H9 (cell line): ENCODE data around the gene OPTN. TPM values are rescaled to one million over a fixed set of nuclear protein-coding genes. Genes with fewer than 3 reads are reported as not detected.

ENCODE experiments used
- DNase-seq: peaks from one replicate; pipeline ENCODE4 v3.0.0-alpha.2; 2017
- H2AFZ ChIP-seq: one replicate; pipeline ENCODE4 v1.6.1; 2013; ENCODE audit warnings: mild to moderate bottlenecking, low read length, control low read depth, moderate library complexity
- H2AK5ac ChIP-seq: 2 replicates; pipeline ENCODE4 v1.6.1; 2013; ENCODE audit warnings: low read length, control low read depth, mixed read lengths; ENCODE audit not compliant: insufficient read length
- H2BK120ac ChIP-seq: one replicate; pipeline ENCODE4 v1.6.1; 2013; ENCODE audit warnings: low read depth, mild to moderate bottlenecking, low read length, control low read depth, inconsistent platforms; ENCODE audit not compliant: poor library complexity, severe bottlenecking
- H2BK12ac ChIP-seq: 2 replicates; pipeline ENCODE4 v1.6.1; 2013; ENCODE audit warnings: low read length, control low read depth, mixed read lengths, low read depth; ENCODE audit not compliant: insufficient read length
- H2BK15ac ChIP-seq: 2 replicates; pipeline ENCODE4 v1.6.1; 2013; ENCODE audit warnings: low read depth, low read length, control low read depth
- H2BK20ac ChIP-seq: one replicate; pipeline ENCODE4 v1.6.1; 2013; ENCODE audit warnings: low read depth, mild to moderate bottlenecking, low read length, control low read depth, inconsistent platforms; ENCODE audit not compliant: poor library complexity, severe bottlenecking
- H2BK5ac ChIP-seq: 2 replicates; pipeline ENCODE4 v1.6.1; 2013; ENCODE audit warnings: low read length, control low read depth, mixed read lengths; ENCODE audit not compliant: insufficient read length
- H3K14ac ChIP-seq: 2 replicates; pipeline ENCODE4 v1.6.1; 2013; ENCODE audit warnings: low read length, control low read depth; ENCODE audit not compliant: insufficient read depth
- H3K18ac ChIP-seq: 2 replicates; pipeline ENCODE4 v1.6.1; 2013; ENCODE audit warnings: low read depth, mild to moderate bottlenecking, mixed read lengths, low read length, control low read depth; ENCODE audit not compliant: insufficient read length
- H3K23ac ChIP-seq: 2 replicates; pipeline ENCODE4 v1.6.1; 2013; ENCODE audit warnings: low read length, control low read depth, mixed read lengths, low read depth; ENCODE audit not compliant: insufficient read length
- H3K23me2 ChIP-seq: 2 replicates; pipeline ENCODE4 v1.6.1; 2013; ENCODE audit warnings: low read depth, mild to moderate bottlenecking, mixed read lengths, low read length, control low read depth; ENCODE audit not compliant: insufficient read length, poor library complexity, severe bottlenecking
- H3K27ac ChIP-seq: 2 replicates; pipeline ENCODE4 v1.5.1; 2013; ENCODE audit warnings: low read length, control low read depth, mixed read lengths, low read depth; ENCODE audit not compliant: insufficient read length
- H3K27me3 ChIP-seq: 2 replicates; pipeline ENCODE4 v1.6.1; 2013; ENCODE audit warnings: low read length, control low read depth, inconsistent platforms; ENCODE audit not compliant: insufficient read depth
- H3K4ac ChIP-seq: 2 replicates; pipeline ENCODE4 v1.6.1; 2013; ENCODE audit warnings: low read depth, mild to moderate bottlenecking, control low read depth, inconsistent platforms, low read length, moderate library complexity
- H3K4me1 ChIP-seq: 2 replicates; pipeline ENCODE4 v1.6.1; 2013; ENCODE audit warnings: low read length, control low read depth, inconsistent platforms; ENCODE audit not compliant: insufficient read depth
- H3K4me2 ChIP-seq: 2 replicates; pipeline ENCODE4 v1.6.1; 2013; ENCODE audit warnings: low read length, control low read depth, mixed read lengths; ENCODE audit not compliant: insufficient read length, insufficient read depth
- H3K56ac ChIP-seq: 2 replicates; pipeline ENCODE4 v1.6.1; 2013; ENCODE audit warnings: low read depth, mild to moderate bottlenecking, mixed read lengths, low read length, control low read depth; ENCODE audit not compliant: insufficient read length
- H3K79me1 ChIP-seq: 2 replicates; pipeline ENCODE4 v1.6.1; 2013; ENCODE audit warnings: low read depth, mild to moderate bottlenecking, moderate library complexity, low read length, control low read depth, inconsistent platforms; ENCODE audit not compliant: insufficient read depth, poor library complexity, severe bottlenecking
- H3K79me2 ChIP-seq: 2 replicates; pipeline ENCODE4 v1.6.1; 2013; ENCODE audit warnings: low read length, control low read depth, inconsistent platforms; ENCODE audit not compliant: insufficient read depth
- H3K9ac ChIP-seq: 2 replicates; pipeline ENCODE4 v1.6.1; 2013; ENCODE audit warnings: low read length, control low read depth, mixed read lengths; ENCODE audit not compliant: insufficient read length; ENCODE audit errors: extremely low read depth
- H3K9me3 ChIP-seq: one replicate; pipeline ENCODE4 v1.6.1; 2013; ENCODE audit warnings: low read depth, low read length, inconsistent platforms; ENCODE audit not compliant: control insufficient read depth
- H3T11ph ChIP-seq: one replicate; pipeline ENCODE4 v1.6.1; 2013; ENCODE audit warnings: mild to moderate bottlenecking, low read length, control low read depth, inconsistent platforms
- H4K20me1 ChIP-seq: one replicate; pipeline ENCODE4 v1.6.1; 2013; ENCODE audit not compliant: control insufficient read depth, insufficient read length, insufficient read depth
- H4K5ac ChIP-seq: 2 replicates; pipeline ENCODE4 v1.6.1; 2013; ENCODE audit warnings: low read depth, mild to moderate bottlenecking, mixed read lengths, low read length, control low read depth; ENCODE audit not compliant: insufficient read length
- H4K8ac ChIP-seq: replicated peaks from 2 replicates; pipeline ENCODE4 v1.6.1; 2013; ENCODE audit warnings: low read length, control low read depth, mixed read lengths, low read depth; ENCODE audit not compliant: insufficient read length
- H4K91ac ChIP-seq: 2 replicates; pipeline ENCODE4 v1.6.1; 2013; ENCODE audit warnings: low read depth, mild to moderate bottlenecking, moderate library complexity, mixed read lengths, low read length, control low read depth; ENCODE audit not compliant: insufficient read length
- H3K27ac Mint-ChIP-seq, 3 experiments: 2 replicates in 2 of 3; 3 replicates in 1 of 3; pipeline ENCODE4 v1.8.0; 2020 to 2021; ENCODE audit warnings: mixed read lengths in 3 of 3, mild to moderate bottlenecking in 1 of 3, moderate library complexity in 1 of 3
- H3K27me3 Mint-ChIP-seq: 2 replicates; pipeline ENCODE4 v1.8.0; 2021; ENCODE audit warnings: low read depth, mild to moderate bottlenecking, moderate library complexity, mixed read lengths
- H3K36me3 Mint-ChIP-seq, 3 experiments: 2 replicates in 2 of 3; 3 replicates in 1 of 3; pipeline ENCODE4 v1.8.0; 2020 to 2021; ENCODE audit warnings: low read depth in 3 of 3, mixed read lengths in 3 of 3; ENCODE audit not compliant: insufficient read depth in 1 of 3
- H3K4me1 Mint-ChIP-seq, 2 experiments: 2 replicates each; pipeline ENCODE4 v1.8.0; 2020; ENCODE audit warnings: mixed read lengths in 2 of 2
- H3K4me3 Mint-ChIP-seq, 2 experiments: 2 replicates in 1 of 2; 3 replicates in 1 of 2; pipeline ENCODE4 v1.8.0; 2020 to 2021; ENCODE audit warnings: mild to moderate bottlenecking in 2 of 2, mixed read lengths in 2 of 2, moderate library complexity in 1 of 2
- H3K9me3 Mint-ChIP-seq, 2 experiments: 2 replicates in 1 of 2; 3 replicates in 1 of 2; pipeline ENCODE4 v1.8.0; 2020; ENCODE audit warnings: mild to moderate bottlenecking in 2 of 2, mixed read lengths in 2 of 2, moderate library complexity in 1 of 2
- CTCF ChIP-seq: fragments of 200-600 bp; sonication (generic); conservative IDR thresholded peaks from 3 replicates; pipeline ENCODE4 v1.8.0; 2021; ENCODE audit warnings: antibody characterized with exemption, mild to moderate bottlenecking
- WGBS: extraction: QIAGEN DNeasy Blood & Tissue Kit; methylation state at CpG from one replicate; pipeline ENCODE4 v1.1.7; 2013; ENCODE audit warnings: missing lambda C conversion rate, low lambda C conversion rate, mixed read lengths; ENCODE audit not compliant: insufficient read length; ENCODE audit errors: extremely low coverage; 5-methylcytosine and 5-hydroxymethylcytosine counted together
- total RNA-seq: library from RNA; stranded (reverse); gene quantifications from 2 replicates; pipeline ENCODE4 v1.2.1, GENCODE V29; 2021

The OPTN gene
- total RNA-seq, 1 experiment from 2014 or later, result 16.1 TPM

GRCh38 chr10:13105184-13105583 is 5.2 kb downstream of the OPTN start:
- Mint-ChIP-seq H3K27me3 (peaks cover 8% of the 10 kb centered on the region), H3K27ac (no peak overlapping the region), H3K9me3 (no peaks in the 10 kb centered on the region), H3K36me3 (peaks cover 0 to 3% (median 0%) of the 10 kb centered on the region in 3 experiments; a peak in 3 of 7 replicates), H3K4me1 (peaks cover 6% of the 10 kb centered on the region in 2 experiments), H3K4me3 (no peak overlapping the region)
- no peaks in the 10 kb centered on the region for H3K79me2 ChIP-seq
- H3K9ac ChIP-seq, result no peak overlapping the region
- H2BK20ac ChIP-seq, result no peak overlapping the region
- H3K9me3 ChIP-seq, result no peaks in the 10 kb centered on the region
- no peak overlapping the region for H2BK5ac ChIP-seq
- H3K23ac ChIP-seq, result no peak overlapping the region
- no peak overlapping the region for H4K91ac ChIP-seq
- no peak overlapping the region for H2BK120ac ChIP-seq
- no peak overlapping the region for H2AK5ac ChIP-seq
- H2BK12ac ChIP-seq, result no peak overlapping the region
- H4K5ac ChIP-seq, result no peak overlapping the region
- peaks cover 7% of the 10 kb centered on the region for H3K23me2 ChIP-seq
- no peaks in the 10 kb centered on the region for H3K79me1 ChIP-seq
- WGBS, result no CpG with 5 or more reads among the region's 4 CpGs
- no peak overlapping the region for H3K14ac ChIP-seq
- no peak overlapping the region for H4K8ac ChIP-seq
- no peak overlapping the region for H3K18ac ChIP-seq
- no peak overlapping the region for H3K4ac ChIP-seq
- no peaks in the 10 kb centered on the region; the same call in 1 of the 2 replicates for H3K4me1 ChIP-seq
- H4K20me1 ChIP-seq, result no peaks in the 10 kb centered on the region
- no peak for DNase-seq
- no peak overlapping the region for H3K56ac ChIP-seq
- no peaks in the 10 kb centered on the region; the same call in 1 of the 2 replicates for H3K27me3 ChIP-seq
- TF ChIP-seq CTCF, result no peak
- no peak overlapping the region for H3K27ac ChIP-seq
- no peak overlapping the region for H3T11ph ChIP-seq
- no peak overlapping the region for H2BK15ac ChIP-seq
- H2AFZ ChIP-seq, result no peak overlapping the region
- no peak overlapping the region for H3K4me2 ChIP-seq
